ENCODE data around the gene LIPE.

LIPE gene

GRCh38 chr19:42374826-42375376 is 52.3 kb downstream of the LIPE start:
- no peak for TF ChIP-seq CTCF (IDR thresholded peaks at IDR 0.05; ENCODE audit: insufficient read depth, low read depth, low read length, missing control alignments)
- H3K4me3 ChIP-seq (ENCODE audit: low read length) = no peak overlapping the region
- DNase-seq (ENCODE audit: low read depth) = no peak

- TF ChIP-seq CTCF (IDR thresholded peaks at IDR 0.05; ENCODE audit: insufficient read depth, low read depth, low read length, missing control alignments) = no peak
- no peak overlapping the region for H3K4me3 ChIP-seq (ENCODE audit: low read length)
- DNase-seq (ENCODE audit: low read depth) = peak; percentile 18
Measured at GRCh38 chr19:42370626-42371175, 56.5 kb downstream of the LIPE start.

GRCh38 chr19:42370068-42370520 is 57.1 kb downstream of the LIPE start:
- DNase-seq (ENCODE audit: low read depth) = no peak
- TF ChIP-seq CTCF (IDR thresholded peaks at IDR 0.05; ENCODE audit: insufficient read depth, low read depth, low read length, missing control alignments) = no peak
- H3K4me3 ChIP-seq (ENCODE audit: low read length) = no peak overlapping the region

GRCh38 chr19:42369433-42370067 is 57.6 kb downstream of the LIPE start:
- H3K4me3 ChIP-seq (ENCODE audit: low read length) = no peak overlapping the region
- no peak for DNase-seq (ENCODE audit: low read depth)
- no peak for TF ChIP-seq CTCF (IDR thresholded peaks at IDR 0.05; ENCODE audit: insufficient read depth, low read depth, low read length, missing control alignments)

GRCh38 chr19:42368765-42369164 is 58.4 kb downstream of the LIPE start:
- DNase-seq (ENCODE audit: low read depth) = no peak
- no peak overlapping the region for H3K4me3 ChIP-seq (ENCODE audit: low read length)
- no peak for TF ChIP-seq CTCF (IDR thresholded peaks at IDR 0.05; ENCODE audit: insufficient read depth, low read depth, low read length, missing control alignments)

GRCh38 chr19:42368360-42368759 is 58.8 kb downstream of the LIPE start:
- no peak for DNase-seq (ENCODE audit: low read depth)
- no peak for TF ChIP-seq CTCF (IDR thresholded peaks at IDR 0.05; ENCODE audit: insufficient read depth, low read depth, low read length, missing control alignments)
- H3K4me3 ChIP-seq (ENCODE audit: low read length) = no peak overlapping the region
